GM19239 (cell line): Measurements from ENCODE around the gene SMLR1.
A peak's percentile ranks its signal among the peaks of the same experiment; 100 is the strongest.

Experiments
- DNase-seq: peaks from one replicate; pipeline ENCODE4 v3.0.0; 2011; ENCODE audit warnings: low spot score; ENCODE audit not compliant: insufficient read length
- FAIRE-seq: peaks from 2 replicates; lab custom pipeline; 2011; peaks lifted over from hg19 to GRCh38; lab: Jason Lieb, UNC

SMLR1 gene

GRCh38 chr6:130885392-130886192 lies 58.4 kb downstream of the SMLR1 start:
- FAIRE-seq (peak; percentile 92), DNase-seq (peak; percentile 15)
